ENCODE results near the gene ZNF469. TPM values are rescaled to one million over a fixed set of nuclear protein-coding genes. Genes with fewer than 3 reads are reported as not detected.
"Not testable (repeated sequence)": the region's sequence is repeated elsewhere in the genome, so short reads cannot be mapped to it uniquely, and the experiment has no call there.

Gene ZNF469
- polyA plus RNA-seq, 1 experiment, result 1.2 TPM

GRCh38 chr16:88358023-88358420 is 24.7 kb upstream of the ZNF469 start:
- no peak for DNase-seq (ENCODE audit: low read depth)
- no peaks in the 10 kb centered on the region for H3K36me3 ChIP-seq (ENCODE audit: control insufficient read depth, insufficient read depth, low read length)
- no peak overlapping the region for H3K4me3 ChIP-seq (ENCODE audit: low read depth, low read length)
- H3K27me3 ChIP-seq (ENCODE audit: control insufficient read depth, insufficient read depth, low read length), result no peaks in the 10 kb centered on the region
- TF ChIP-seq CTCF (IDR thresholded peaks at IDR 0.05; ENCODE audit: insufficient read depth, low read depth, low read length), result no peak
- ChIA-PET CTCF (interaction anchor here (1.1 kb wide), 1 partner anchor 296 kb away, joined by 4 read pairs; no protein-coding TSS in a partner anchor), POLR2A (no interaction called here)

GRCh38 chr16:88359008-88359407 is 23.8 kb upstream of the ZNF469 start:
- ChIA-PET CTCF (no interaction called here), POLR2A (no interaction called here)
- Histone ChIP-seq H3K27me3 (ENCODE audit: control insufficient read depth, insufficient read depth, low read length) (no peaks in the 10 kb centered on the region; the same call in 1 of the 2 replicates), H3K36me3 (ENCODE audit: control insufficient read depth, insufficient read depth, low read length) (no peaks in the 10 kb centered on the region), H3K4me3 (ENCODE audit: low read depth, low read length) (no peak overlapping the region)
- no peak for TF ChIP-seq CTCF (IDR thresholded peaks at IDR 0.05; ENCODE audit: insufficient read depth, low read depth, low read length)
- no peak for DNase-seq (ENCODE audit: low read depth)

GRCh38 chr16:88360401-88360800 is 22.4 kb upstream of the ZNF469 start:
- H3K27me3 ChIP-seq (ENCODE audit: control insufficient read depth, insufficient read depth, low read length); H3K4me3 ChIP-seq (ENCODE audit: low read depth, low read length); DNase-seq (ENCODE audit: low read depth); H3K36me3 ChIP-seq (ENCODE audit: control insufficient read depth, insufficient read depth, low read length); CTCF ChIA-PET; POLR2A ChIA-PET: not testable (repeated sequence)

GRCh38 chr16:88360999-88361398 is 21.8 kb upstream of the ZNF469 start:
- no peak overlapping the region for H3K4me3 ChIP-seq (ENCODE audit: low read depth, low read length)
- no peaks in the 10 kb centered on the region for H3K36me3 ChIP-seq (ENCODE audit: control insufficient read depth, insufficient read depth, low read length)
- ChIA-PET POLR2A (no interaction called here), CTCF (no interaction called here)
- H3K27me3 ChIP-seq (ENCODE audit: control insufficient read depth, insufficient read depth, low read length), result no peaks in the 10 kb centered on the region; the same call in 1 of the 2 replicates
- no peak for TF ChIP-seq CTCF (IDR thresholded peaks at IDR 0.05; ENCODE audit: insufficient read depth, low read depth, low read length)
- DNase-seq (ENCODE audit: low read depth), result no peak

- no peaks in the 10 kb centered on the region; the same call in 1 of the 2 replicates for H3K27me3 ChIP-seq (ENCODE audit: control insufficient read depth, insufficient read depth, low read length)
- H3K4me3 ChIP-seq (ENCODE audit: low read depth, low read length), result no peak overlapping the region
- ChIA-PET CTCF (no interaction called here), POLR2A (no interaction called here)
- no peak for DNase-seq (ENCODE audit: low read depth)
- no peak for TF ChIP-seq CTCF (IDR thresholded peaks at IDR 0.05; ENCODE audit: insufficient read depth, low read depth, low read length)
- no peaks in the 10 kb centered on the region for H3K36me3 ChIP-seq (ENCODE audit: control insufficient read depth, insufficient read depth, low read length)
Observed at GRCh38 chr16:88361775-88362174, 21.0 kb upstream of the ZNF469 start.

- Histone ChIP-seq H3K36me3 (ENCODE audit: control insufficient read depth, insufficient read depth, low read length) (no peaks in the 10 kb centered on the region), H3K27me3 (ENCODE audit: control insufficient read depth, insufficient read depth, low read length) (no peaks in the 10 kb centered on the region; the same call in 1 of the 2 replicates), H3K4me3 (ENCODE audit: low read depth, low read length) (no peak overlapping the region)
- DNase-seq (ENCODE audit: low read depth), result no peak
- ChIA-PET CTCF (no interaction called here), POLR2A (no interaction called here)
- TF ChIP-seq CTCF (IDR thresholded peaks at IDR 0.05; ENCODE audit: insufficient read depth, low read depth, low read length), result no peak
Observed at GRCh38 chr16:88363239-88363891, 19.4 kb upstream of the ZNF469 start.
